H9 (cell line): ENCODE measurements around the gene FIBP. TPM values are rescaled to one million over a fixed set of nuclear protein-coding genes. Genes with fewer than 3 reads are reported as not detected.

Experiments
- DNase-seq: peaks from one replicate; pipeline ENCODE4 v3.0.0-alpha.2; 2017
- H2AFZ ChIP-seq: one replicate; pipeline ENCODE4 v1.6.1; 2013; ENCODE audit warnings: mild to moderate bottlenecking, low read length, control low read depth, moderate library complexity
- H2AK5ac ChIP-seq: 2 replicates; pipeline ENCODE4 v1.6.1; 2013; ENCODE audit warnings: low read length, control low read depth, mixed read lengths; ENCODE audit not compliant: insufficient read length
- H2BK120ac ChIP-seq: one replicate; pipeline ENCODE4 v1.6.1; 2013; ENCODE audit warnings: low read depth, mild to moderate bottlenecking, low read length, control low read depth, inconsistent platforms; ENCODE audit not compliant: poor library complexity, severe bottlenecking
- H2BK12ac ChIP-seq: 2 replicates; pipeline ENCODE4 v1.6.1; 2013; ENCODE audit warnings: low read length, control low read depth, mixed read lengths, low read depth; ENCODE audit not compliant: insufficient read length
- H2BK15ac ChIP-seq: 2 replicates; pipeline ENCODE4 v1.6.1; 2013; ENCODE audit warnings: low read depth, low read length, control low read depth
- H2BK20ac ChIP-seq: one replicate; pipeline ENCODE4 v1.6.1; 2013; ENCODE audit warnings: low read depth, mild to moderate bottlenecking, low read length, control low read depth, inconsistent platforms; ENCODE audit not compliant: poor library complexity, severe bottlenecking
- H2BK5ac ChIP-seq: 2 replicates; pipeline ENCODE4 v1.6.1; 2013; ENCODE audit warnings: low read length, control low read depth, mixed read lengths; ENCODE audit not compliant: insufficient read length
- H3K14ac ChIP-seq: 2 replicates; pipeline ENCODE4 v1.6.1; 2013; ENCODE audit warnings: low read length, control low read depth; ENCODE audit not compliant: insufficient read depth
- H3K18ac ChIP-seq: 2 replicates; pipeline ENCODE4 v1.6.1; 2013; ENCODE audit warnings: low read depth, mild to moderate bottlenecking, mixed read lengths, low read length, control low read depth; ENCODE audit not compliant: insufficient read length
- H3K23ac ChIP-seq: 2 replicates; pipeline ENCODE4 v1.6.1; 2013; ENCODE audit warnings: low read length, control low read depth, mixed read lengths, low read depth; ENCODE audit not compliant: insufficient read length
- H3K23me2 ChIP-seq: 2 replicates; pipeline ENCODE4 v1.6.1; 2013; ENCODE audit warnings: low read depth, mild to moderate bottlenecking, mixed read lengths, low read length, control low read depth; ENCODE audit not compliant: insufficient read length, poor library complexity, severe bottlenecking
- H3K27ac ChIP-seq: 2 replicates; pipeline ENCODE4 v1.5.1; 2013; ENCODE audit warnings: low read length, control low read depth, mixed read lengths, low read depth; ENCODE audit not compliant: insufficient read length
- H3K27me3 ChIP-seq: 2 replicates; pipeline ENCODE4 v1.6.1; 2013; ENCODE audit warnings: low read length, control low read depth, inconsistent platforms; ENCODE audit not compliant: insufficient read depth
- H3K4ac ChIP-seq: 2 replicates; pipeline ENCODE4 v1.6.1; 2013; ENCODE audit warnings: low read depth, mild to moderate bottlenecking, control low read depth, inconsistent platforms, low read length, moderate library complexity
- H3K4me1 ChIP-seq: 2 replicates; pipeline ENCODE4 v1.6.1; 2013; ENCODE audit warnings: low read length, control low read depth, inconsistent platforms; ENCODE audit not compliant: insufficient read depth
- H3K4me2 ChIP-seq: 2 replicates; pipeline ENCODE4 v1.6.1; 2013; ENCODE audit warnings: low read length, control low read depth, mixed read lengths; ENCODE audit not compliant: insufficient read length, insufficient read depth
- H3K56ac ChIP-seq: 2 replicates; pipeline ENCODE4 v1.6.1; 2013; ENCODE audit warnings: low read depth, mild to moderate bottlenecking, mixed read lengths, low read length, control low read depth; ENCODE audit not compliant: insufficient read length
- H3K79me1 ChIP-seq: 2 replicates; pipeline ENCODE4 v1.6.1; 2013; ENCODE audit warnings: low read depth, mild to moderate bottlenecking, moderate library complexity, low read length, control low read depth, inconsistent platforms; ENCODE audit not compliant: insufficient read depth, poor library complexity, severe bottlenecking
- H3K79me2 ChIP-seq: 2 replicates; pipeline ENCODE4 v1.6.1; 2013; ENCODE audit warnings: low read length, control low read depth, inconsistent platforms; ENCODE audit not compliant: insufficient read depth
- H3K9ac ChIP-seq: 2 replicates; pipeline ENCODE4 v1.6.1; 2013; ENCODE audit warnings: low read length, control low read depth, mixed read lengths; ENCODE audit not compliant: insufficient read length; ENCODE audit errors: extremely low read depth
- H3K9me3 ChIP-seq: one replicate; pipeline ENCODE4 v1.6.1; 2013; ENCODE audit warnings: low read depth, low read length, inconsistent platforms; ENCODE audit not compliant: control insufficient read depth
- H3T11ph ChIP-seq: one replicate; pipeline ENCODE4 v1.6.1; 2013; ENCODE audit warnings: mild to moderate bottlenecking, low read length, control low read depth, inconsistent platforms
- H4K20me1 ChIP-seq: one replicate; pipeline ENCODE4 v1.6.1; 2013; ENCODE audit not compliant: control insufficient read depth, insufficient read length, insufficient read depth
- H4K5ac ChIP-seq: 2 replicates; pipeline ENCODE4 v1.6.1; 2013; ENCODE audit warnings: low read depth, mild to moderate bottlenecking, mixed read lengths, low read length, control low read depth; ENCODE audit not compliant: insufficient read length
- H4K8ac ChIP-seq: replicated peaks from 2 replicates; pipeline ENCODE4 v1.6.1; 2013; ENCODE audit warnings: low read length, control low read depth, mixed read lengths, low read depth; ENCODE audit not compliant: insufficient read length
- H4K91ac ChIP-seq: 2 replicates; pipeline ENCODE4 v1.6.1; 2013; ENCODE audit warnings: low read depth, mild to moderate bottlenecking, moderate library complexity, mixed read lengths, low read length, control low read depth; ENCODE audit not compliant: insufficient read length
- H3K27ac Mint-ChIP-seq, 3 experiments: 2 replicates in 2 of 3; 3 replicates in 1 of 3; pipeline ENCODE4 v1.8.0; 2020 to 2021; ENCODE audit warnings: mixed read lengths in 3 of 3, mild to moderate bottlenecking in 1 of 3, moderate library complexity in 1 of 3
- H3K27me3 Mint-ChIP-seq: 2 replicates; pipeline ENCODE4 v1.8.0; 2021; ENCODE audit warnings: low read depth, mild to moderate bottlenecking, moderate library complexity, mixed read lengths
- H3K36me3 Mint-ChIP-seq, 3 experiments: 2 replicates in 2 of 3; 3 replicates in 1 of 3; pipeline ENCODE4 v1.8.0; 2020 to 2021; ENCODE audit warnings: low read depth in 3 of 3, mixed read lengths in 3 of 3; ENCODE audit not compliant: insufficient read depth in 1 of 3
- H3K4me1 Mint-ChIP-seq, 2 experiments: 2 replicates each; pipeline ENCODE4 v1.8.0; 2020; ENCODE audit warnings: mixed read lengths in 2 of 2
- H3K4me3 Mint-ChIP-seq, 2 experiments: 2 replicates in 1 of 2; 3 replicates in 1 of 2; pipeline ENCODE4 v1.8.0; 2020 to 2021; ENCODE audit warnings: mild to moderate bottlenecking in 2 of 2, mixed read lengths in 2 of 2, moderate library complexity in 1 of 2
- H3K9me3 Mint-ChIP-seq, 2 experiments: 2 replicates in 1 of 2; 3 replicates in 1 of 2; pipeline ENCODE4 v1.8.0; 2020; ENCODE audit warnings: mild to moderate bottlenecking in 2 of 2, mixed read lengths in 2 of 2, moderate library complexity in 1 of 2
- CTCF ChIP-seq: fragments of 200-600 bp; sonication (generic); conservative IDR thresholded peaks from 3 replicates; pipeline ENCODE4 v1.8.0; 2021; ENCODE audit warnings: antibody characterized with exemption, mild to moderate bottlenecking
- WGBS: extraction: QIAGEN DNeasy Blood & Tissue Kit; methylation state at CpG from one replicate; pipeline ENCODE4 v1.1.7; 2013; ENCODE audit warnings: missing lambda C conversion rate, low lambda C conversion rate, mixed read lengths; ENCODE audit not compliant: insufficient read length; ENCODE audit errors: extremely low coverage; 5-methylcytosine and 5-hydroxymethylcytosine counted together
- total RNA-seq: library from RNA; stranded (reverse); gene quantifications from 2 replicates; pipeline ENCODE4 v1.2.1, GENCODE V29; 2021

The FIBP gene
- total RNA-seq, 1 experiment from 2014 or later: 87.0 TPM

GRCh38 chr11:65868076-65868667 lies 20.1 kb downstream of the FIBP start:
- H3K4me1 Mint-ChIP-seq: peaks cover 14 to 18% of the 10 kb centered on the region in 2 experiments
- Histone ChIP-seq H2BK12ac (no peak overlapping the region), H4K91ac (no peak overlapping the region), H3K4ac (no peak overlapping the region), H3K56ac (no peak overlapping the region), H3K27ac (no peak overlapping the region), H3K18ac (no peak overlapping the region), H3K4me2 (peak overlapping the region; percentile 67), H2BK15ac (no peak overlapping the region), H3K14ac (no peak overlapping the region), H3K79me2 (no peaks in the 10 kb centered on the region), H3K9ac (no peak overlapping the region), H2BK120ac (no peak overlapping the region), H3K23me2 (peaks cover 4% of the 10 kb centered on the region), H4K5ac (no peak overlapping the region), H2BK5ac (no peak overlapping the region), H3K9me3 (no peaks in the 10 kb centered on the region), H4K8ac (no peak overlapping the region), H2AK5ac (no peak overlapping the region), H3T11ph (no peak overlapping the region), H3K23ac (no peak overlapping the region), H4K20me1 (no peaks in the 10 kb centered on the region), H3K79me1 (no peaks in the 10 kb centered on the region), H3K27me3 (peaks cover 3% of the 10 kb centered on the region; the same call in 1 of the 2 replicates), H2AFZ (no peak overlapping the region), H2BK20ac (no peak overlapping the region), H3K4me1 (no peaks in the 10 kb centered on the region)
- H3K27me3 Mint-ChIP-seq: peaks cover 7% of the 10 kb centered on the region
- peak overlapping the region; percentile 77 to 90 for H3K4me3 Mint-ChIP-seq
- H3K36me3 Mint-ChIP-seq: peaks cover 12 to 26% (median 26%) of the 10 kb centered on the region in 3 experiments; a peak in 6 of 7 replicates
- H3K9me3 Mint-ChIP-seq: no peaks in the 10 kb centered on the region; a peak in 1 of 5 replicates
- WGBS: no CpG with 5 or more reads among the region's 19 CpGs
- H3K27ac Mint-ChIP-seq: no peak overlapping the region
- DNase-seq: peak; percentile 75
- TF ChIP-seq CTCF: no peak
